GM21447 (cell line): Measurements from ENCODE around the gene CLASP1.
A peak's percentile ranks its signal among the peaks of the same experiment; 100 is the strongest.
"Not testable (repeated sequence)": the region's sequence is repeated elsewhere in the genome, so short reads cannot be mapped to it uniquely, and the experiment has no call there.

Experiments used
- ATAC-seq: cut with Tn5 transposase; IDR thresholded peaks from one replicate; pipeline ENCODE4 v1.9.1; 2021; ENCODE audit not compliant: unreplicated experiment

CLASP1 gene

DNA sequence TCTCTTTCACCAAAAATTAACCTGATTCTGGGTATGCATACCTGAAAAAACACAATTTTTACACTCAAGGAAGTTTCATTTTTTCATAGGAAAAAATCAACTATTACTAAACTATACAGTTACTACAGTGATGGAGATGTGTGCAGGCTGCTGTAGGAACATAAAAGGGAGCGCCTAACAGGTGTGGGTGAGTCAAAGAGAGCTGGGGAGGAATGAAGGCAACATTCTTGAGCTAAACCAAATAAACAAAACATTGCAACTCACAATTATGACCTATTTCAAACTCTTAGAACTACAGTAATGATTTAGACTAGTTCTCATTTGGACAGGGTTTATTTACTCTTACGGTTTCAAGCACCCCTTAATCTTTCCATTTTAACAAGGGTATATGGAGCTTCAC is 13.4 kb upstream of the CLASP1 start:
- no peak for ATAC-seq

DNA sequence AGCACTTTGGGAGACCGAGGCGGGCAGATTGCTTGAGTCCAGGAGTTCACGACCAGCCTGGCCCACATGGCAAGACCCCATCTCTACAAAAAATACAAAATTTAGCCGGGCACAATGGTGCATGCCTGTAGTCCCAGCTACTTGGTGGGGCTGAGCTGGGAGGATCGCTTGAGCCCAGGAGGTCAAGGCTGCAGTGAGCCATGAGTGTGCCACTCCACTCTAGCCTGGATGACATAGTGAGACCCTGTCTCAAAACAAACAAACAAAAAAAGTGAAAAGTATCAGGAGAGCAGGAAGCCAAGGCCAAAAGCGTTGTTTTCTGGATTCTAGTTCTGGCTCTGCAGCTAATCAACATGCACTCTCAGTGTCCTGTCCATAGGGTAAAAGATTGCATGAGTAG is 10.7 kb upstream of the CLASP1 start:
- ATAC-seq: no peak

DNA sequence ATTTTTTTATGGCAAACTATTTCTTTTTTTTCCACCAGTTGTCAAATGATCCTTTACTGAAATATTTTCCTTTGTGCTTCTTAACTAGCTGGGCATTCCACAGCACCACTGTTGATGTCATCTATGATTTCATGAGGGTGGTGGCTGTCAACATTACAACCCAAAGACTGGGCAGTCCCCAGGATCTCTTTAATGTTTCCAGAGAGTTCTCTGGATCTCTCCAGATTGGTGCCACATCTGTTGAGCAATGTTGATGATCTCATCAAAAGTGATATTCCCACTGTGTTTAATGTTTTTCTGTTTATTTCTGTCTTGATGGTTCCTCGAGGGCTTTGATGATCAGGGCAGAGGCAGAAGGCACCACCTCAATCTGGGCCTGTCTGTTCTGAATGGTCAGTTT is 9.1 kb upstream of the CLASP1 start:
- ATAC-seq: not testable (repeated sequence)

DNA sequence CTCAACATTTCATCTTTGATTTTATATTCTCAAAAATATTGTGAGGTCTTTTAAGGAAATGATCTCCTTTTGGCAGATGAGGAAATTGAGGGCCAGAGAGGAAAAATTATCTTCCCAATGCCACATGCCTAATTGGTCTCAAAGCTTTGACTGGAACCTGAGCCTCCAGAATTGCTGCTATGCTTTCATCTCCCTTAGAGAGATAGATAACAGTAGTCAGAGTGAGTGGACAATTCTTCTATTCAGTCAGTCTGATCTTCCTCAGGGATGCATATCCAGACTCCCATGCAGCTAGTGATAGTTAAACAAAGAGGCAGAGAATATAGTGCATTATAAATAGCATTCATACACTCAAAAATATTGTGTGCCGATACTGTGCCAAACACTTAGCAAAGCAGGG is 3.8 kb upstream of the CLASP1 start:
- no peak for ATAC-seq

DNA sequence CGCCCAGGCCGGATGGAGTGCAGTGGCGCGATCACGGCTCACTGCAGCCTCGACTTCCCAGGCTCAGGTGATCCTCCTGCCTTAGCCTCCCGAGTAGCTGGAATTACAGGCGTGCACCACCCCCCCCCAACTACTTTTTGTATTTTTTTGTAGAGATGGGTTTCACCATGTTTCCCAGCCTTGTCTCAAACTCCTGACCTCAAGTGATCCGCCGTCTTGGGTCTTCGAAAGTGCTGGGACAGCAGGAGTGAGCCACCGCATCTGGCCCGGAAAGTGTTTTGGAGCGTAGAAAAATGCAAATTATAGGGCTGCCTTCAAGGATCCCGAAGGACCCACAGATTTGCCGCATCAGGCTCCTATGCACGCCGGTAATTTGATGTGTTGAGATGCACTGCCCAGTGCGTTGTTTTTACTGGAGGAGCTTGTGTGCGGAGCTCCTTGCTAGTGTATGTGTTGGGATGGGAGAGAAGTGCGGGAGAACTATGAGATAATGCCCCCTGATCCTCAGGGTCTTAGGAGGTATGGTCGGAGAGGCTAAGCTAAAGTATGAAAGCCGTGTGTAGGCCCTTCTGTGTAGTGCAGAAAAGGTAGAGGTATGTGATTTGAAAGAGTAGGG is 1.2 kb upstream of the CLASP1 start:
- ATAC-seq: no peak

DNA sequence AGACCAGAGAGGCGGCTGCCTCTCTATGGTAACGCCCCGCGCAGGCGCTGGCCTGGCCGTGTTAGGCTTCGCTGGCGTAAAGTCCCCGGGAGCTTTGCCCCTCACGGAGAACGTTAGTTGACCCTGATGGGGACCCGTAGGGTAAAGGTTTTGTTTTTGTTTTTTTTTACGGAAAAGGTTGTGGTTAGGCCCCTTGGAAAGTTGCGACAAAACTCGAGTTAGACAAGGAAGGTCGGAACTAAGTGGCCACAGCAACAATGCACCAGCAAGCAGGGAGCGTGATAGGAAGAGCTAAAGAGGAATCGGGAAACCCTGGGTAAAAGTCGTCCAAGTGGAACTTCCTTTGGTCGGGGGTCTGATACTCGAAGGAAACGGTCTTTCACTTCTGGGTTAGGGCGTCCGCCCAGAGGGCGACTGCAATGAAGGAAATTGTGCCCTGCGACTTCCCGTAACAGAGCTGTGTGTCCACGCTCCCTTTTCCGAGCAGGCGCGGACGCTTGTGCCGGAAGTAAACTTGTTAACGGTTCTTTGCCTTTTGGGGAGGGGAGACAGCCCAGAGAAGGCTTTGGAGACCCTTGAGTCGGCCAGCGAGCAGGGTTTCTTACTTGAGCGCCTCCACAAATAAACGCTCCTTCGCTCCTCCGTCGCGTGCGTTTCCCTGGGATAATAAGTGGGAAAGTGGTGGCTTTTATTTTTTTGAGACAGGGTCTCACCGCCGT is 493 bp upstream of the CLASP1 start:
- peak; percentile 86 for ATAC-seq

DNA sequence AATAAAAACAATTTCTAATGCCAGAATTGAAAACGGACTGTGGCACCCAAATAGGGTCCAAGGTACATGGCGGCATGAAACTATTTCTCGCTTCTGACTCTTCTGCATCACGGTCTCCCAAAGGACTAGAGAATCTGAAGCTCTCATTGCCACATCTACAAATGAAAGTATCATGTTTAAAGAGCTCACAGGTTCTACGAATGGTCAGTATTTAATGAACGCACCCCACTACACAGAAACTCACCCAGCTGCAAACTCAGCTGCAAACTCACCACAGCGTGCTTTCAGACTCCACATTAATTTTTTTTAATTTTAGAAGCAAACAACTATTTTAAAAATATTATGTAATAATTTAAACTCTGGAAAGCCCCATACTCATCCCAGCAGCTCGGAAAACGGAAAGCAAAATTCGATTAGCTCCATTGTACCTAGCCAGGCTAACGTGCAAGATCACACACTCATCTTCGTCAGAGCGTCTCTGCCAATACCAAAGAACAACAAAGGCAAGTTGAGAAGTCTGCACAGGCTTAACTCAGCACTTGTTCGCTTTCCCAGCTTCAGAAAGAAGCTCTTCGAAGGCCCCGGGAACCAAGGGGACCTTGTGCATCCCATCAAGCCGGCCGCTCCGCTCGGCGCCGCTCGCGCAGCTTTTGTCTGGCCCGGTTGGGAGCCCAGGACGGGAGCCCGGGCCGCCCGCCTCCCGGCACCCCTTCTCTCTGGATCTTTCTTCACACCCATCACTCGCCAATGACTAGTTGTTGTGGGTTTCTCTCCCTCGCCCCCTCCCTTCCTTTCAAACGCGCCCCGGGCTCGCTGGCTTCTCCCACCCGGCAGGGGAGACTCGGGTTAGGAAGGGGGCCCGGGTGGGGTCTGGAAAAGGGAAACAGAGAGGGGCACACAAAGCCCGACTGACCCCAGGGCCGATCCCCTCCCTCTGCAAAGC is 785 bp downstream of the CLASP1 start:
- ATAC-seq: peak; percentile 25

DNA sequence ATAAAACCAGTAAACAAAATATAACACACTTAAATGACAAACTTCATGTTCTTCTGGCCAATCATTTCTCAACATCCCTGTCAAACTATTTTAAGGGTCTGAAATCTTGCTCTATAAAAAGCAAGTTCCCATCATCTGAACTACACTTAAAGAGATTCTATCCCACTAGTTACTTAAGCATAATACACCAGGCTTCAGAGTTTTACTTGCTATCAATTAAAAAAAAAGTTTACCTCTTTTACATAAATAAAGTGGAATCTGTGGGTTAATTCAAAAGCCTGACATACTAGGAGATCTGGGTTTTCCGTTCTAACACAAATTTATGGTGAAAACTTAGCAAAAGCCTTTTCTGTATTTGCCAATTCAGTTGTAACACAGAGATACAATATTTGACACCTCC is 1.9 kb downstream of the CLASP1 start:
- ATAC-seq: no peak

DNA sequence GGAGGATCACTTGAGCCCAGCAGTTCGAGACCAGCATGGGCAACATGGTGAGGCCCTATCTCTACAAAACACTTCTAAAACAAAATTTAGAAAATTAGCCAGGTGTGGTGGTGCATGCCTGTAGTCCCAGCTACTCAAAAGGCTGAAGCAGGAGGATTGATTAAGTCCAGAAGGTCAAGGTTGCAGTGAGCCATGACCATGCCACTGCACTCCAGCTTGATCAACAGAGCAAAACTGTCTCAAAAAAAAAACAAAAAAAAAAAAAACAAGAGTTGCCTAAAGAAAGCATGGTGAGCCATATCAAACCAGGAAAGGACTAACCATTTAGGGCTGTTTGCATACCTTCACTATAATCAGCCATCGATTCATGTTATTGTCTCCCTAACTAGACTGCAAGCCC is 4.5 kb downstream of the CLASP1 start:
- ATAC-seq: no peak

DNA sequence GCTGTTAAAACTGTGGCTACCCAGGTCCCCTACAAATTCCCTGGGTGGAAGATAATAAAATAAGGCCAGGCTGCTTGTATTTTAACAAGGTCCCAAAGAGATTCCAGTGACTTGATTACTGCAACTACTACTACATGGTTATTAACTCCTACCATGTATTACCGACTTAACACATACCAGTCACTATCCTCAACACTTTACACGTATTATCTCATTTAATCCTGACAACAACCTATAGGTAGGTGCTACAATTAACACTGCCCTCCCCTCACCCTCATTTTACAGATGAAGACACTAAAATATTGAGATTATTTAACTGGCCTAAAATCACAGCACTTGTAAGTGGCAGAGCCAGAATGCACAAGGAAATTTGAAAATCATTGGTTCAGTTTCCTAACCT is 5.4 kb downstream of the CLASP1 start:
- ATAC-seq: no peak

DNA sequence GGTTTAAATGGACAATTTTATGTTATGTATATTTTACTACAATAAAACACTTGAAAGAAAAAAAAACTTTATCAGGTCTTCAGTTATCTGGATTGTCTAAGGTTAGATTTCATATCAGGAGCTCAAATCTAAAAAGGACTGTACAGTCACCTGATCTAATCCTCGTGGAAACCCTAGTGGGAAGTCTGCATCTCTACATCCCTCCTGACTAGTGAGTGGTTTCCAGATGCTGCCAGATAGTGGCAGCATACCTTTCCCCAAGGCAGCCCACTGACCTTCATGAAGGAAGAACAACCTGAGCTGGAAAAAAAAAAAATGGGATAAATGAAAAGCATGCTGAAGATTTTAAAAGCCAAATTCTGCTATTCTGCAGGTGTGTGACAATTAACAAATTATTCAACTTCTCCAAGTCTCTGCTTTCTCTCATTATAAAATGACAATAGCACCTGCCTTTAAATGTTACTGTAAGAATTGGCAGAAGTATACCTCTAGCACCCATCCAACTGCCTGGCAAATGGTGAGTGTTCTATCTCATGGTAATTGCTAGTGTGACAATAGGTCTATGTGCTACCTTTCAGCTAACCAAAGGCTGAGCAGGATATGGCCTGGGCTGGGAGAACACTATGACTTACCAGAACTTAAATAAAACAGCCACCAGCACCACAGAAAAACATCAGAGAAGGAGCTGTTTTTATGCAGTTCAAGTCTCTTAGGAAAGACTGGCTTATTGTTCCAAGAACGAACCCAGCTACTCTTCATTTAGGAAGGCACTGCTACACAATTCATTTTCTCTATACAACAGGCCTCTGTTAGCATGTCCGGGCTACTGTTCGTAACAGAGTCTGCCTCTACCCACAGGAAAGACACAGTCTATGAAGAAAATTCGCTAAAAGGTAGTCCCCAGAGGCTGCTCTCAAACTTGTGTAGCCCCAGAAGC is 8.6 kb downstream of the CLASP1 start:
- ATAC-seq: no peak

DNA sequence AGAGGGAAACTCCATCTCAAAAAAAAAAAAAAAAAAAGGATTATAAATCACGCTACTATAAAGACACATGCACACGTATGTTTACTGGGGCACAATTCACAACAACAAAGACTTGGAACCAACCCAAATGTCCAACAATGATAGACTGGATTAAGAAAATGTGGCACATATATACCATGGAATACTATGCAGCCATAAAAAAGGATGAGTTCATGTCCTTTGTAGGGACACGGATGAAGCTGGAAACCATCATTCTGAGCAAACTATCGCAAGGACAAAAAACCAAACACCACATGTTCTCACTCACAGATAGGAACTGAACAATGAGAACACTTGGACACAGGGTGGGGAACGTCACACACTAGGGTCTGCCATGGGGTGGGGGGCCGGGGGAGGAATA is 9.4 kb downstream of the CLASP1 start:
- ATAC-seq: not testable (repeated sequence)

DNA sequence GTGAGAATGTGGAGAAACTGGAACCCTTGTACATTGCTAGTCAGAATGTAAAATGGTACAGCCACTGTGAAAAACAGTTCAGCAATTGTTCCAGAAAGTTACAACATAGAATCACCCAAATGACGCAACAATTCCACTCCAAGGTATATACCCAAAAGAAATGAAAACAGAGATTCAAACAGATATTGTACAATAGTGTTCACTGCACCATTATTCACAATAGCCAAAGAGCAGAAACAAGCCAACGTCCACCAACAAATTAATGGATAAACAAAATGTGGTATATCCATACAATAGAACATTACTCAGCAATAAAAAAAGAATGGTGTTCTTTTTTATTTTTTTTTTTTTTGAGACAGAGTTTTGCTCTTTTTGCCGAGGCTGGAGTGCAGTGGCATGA is 10.9 kb downstream of the CLASP1 start:
- no peak for ATAC-seq

DNA sequence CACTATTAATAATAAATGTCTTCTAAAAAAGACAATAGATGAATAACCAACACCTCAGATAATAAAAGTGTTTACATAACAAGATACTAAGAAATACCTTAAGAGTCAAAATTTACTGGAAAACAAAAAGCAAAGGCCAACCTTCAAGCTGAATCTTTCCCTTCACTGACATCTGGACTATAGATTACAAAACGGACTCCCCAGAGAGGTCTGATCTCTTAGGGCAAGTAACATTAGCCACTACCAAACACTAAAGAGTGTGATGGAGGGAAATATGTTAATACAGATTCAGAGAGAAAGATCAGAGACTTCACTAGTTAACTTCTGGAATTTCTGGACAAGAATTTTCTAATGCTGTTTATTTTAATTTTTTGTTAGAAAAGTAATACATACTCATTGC is 13.9 kb downstream of the CLASP1 start:
- no peak for ATAC-seq

DNA sequence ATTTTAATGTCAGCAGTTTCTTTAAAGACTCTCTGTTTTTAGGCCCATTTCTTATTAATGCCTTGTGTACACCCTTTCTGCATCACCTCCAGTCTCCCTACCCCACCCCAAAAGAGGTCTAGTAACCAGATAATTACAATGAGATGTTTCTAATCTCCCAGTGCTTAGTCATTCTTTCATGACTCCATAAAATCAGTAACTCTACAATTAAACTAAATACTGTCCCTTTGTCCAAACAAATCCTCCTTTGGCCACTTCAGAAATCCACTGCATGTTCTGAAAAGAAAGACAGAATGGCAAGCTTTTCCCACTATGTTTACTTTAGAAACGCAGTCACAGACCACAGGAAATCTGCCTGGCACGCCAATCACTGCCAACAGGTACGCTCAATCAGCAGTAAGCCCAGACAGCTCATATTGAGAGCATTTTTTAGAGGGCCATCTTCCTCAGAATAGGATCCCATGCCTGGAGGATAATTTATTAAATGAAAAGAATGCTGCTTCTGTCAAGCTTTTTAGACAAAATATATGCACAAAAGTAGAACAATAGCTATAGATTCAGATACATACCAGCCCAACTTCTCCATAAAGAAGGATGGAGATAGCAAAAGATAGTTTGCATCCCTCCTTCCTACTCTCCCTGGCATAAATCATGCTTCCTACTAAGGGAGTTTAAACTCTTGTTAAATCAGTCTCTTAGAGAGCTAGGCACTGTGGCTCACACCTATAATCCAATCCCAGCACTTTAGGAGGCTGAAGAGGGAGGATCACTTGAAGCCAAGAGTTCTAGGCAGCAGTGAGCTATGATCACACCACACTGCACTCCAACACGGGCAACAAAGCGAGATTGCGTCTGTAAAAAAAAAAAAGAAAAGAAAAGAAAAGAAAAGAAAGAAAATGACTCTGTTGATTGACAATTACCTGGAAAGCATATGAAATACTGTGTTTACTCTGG is 14.6 kb downstream of the CLASP1 start:
- ATAC-seq: no peak

DNA sequence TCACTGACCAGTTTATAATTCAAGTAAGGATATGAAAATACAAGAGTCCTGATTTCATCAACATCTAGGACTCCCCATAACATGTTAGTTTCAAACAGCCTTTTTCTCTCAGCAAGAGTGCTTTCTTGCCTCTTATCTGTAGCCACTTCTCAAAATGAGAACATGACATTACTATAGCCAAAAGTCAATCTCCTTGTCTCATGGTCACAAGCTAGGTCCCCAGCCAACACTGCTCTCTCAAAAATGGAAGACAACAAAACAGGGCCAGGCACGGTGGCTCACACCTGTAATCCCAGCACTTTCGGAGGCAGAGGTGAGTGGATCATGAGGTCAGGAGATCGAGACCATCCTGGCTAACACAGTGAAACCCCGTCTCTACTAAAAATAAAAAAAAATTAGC is 15.8 kb downstream of the CLASP1 start:
- no peak for ATAC-seq

DNA sequence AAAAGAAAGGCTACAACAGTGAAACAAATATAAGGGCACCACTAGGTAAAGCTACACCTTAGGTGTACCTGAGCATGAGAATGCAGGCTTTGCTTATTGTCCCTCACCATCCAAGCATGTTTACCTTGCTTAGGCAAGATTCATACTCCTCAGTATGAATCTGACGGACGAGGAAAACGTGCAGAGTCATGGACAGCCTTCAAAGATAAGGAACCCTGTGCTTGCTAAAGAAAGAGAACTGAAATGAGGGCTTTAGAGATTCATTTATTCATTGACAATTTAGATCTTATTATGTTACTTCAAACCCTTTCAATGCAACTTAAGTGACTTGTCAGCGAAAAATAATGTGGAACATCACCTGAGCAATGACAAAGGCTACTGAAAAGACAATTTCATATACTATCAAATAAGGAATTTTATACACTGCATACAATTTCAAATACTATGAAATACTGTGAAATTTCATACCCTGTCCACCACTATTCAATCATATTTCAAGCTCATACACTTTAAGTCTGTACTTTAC is 21.7 kb downstream of the CLASP1 start:
- ATAC-seq: no peak

DNA sequence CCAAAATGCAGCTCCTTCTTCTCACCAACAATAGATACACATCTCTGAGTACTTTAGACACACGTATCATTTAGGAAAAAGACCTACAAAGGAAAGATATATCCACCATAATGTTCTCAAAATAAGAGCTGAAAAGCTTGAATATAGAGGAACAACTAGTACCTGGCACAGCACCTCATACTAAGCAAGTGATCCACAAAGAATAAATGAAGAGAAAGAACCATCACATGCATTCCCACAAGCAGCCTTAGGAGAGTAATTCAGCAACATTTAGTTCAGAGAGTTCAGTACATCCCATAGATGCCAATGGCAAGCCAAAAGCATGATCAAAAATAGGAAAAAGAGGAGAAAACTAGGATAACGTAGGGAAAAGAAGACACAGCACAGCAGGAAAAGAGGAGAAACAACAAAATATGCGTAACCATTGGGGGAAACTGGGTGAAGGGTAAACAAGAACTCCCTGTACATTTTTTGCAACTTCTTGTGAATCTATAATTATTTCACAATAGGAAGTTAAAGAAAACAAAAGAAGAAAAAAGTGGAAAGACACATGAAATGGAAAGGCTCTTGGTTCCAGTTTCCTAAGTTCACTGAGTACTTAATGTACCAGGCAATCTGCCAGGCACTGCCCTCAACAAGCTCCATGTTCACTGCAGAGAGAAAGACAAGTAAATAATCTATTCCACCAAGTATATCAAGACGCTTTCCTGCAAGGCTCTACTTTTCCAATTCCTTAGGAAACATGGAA is 22.3 kb downstream of the CLASP1 start:
- no peak for ATAC-seq

DNA sequence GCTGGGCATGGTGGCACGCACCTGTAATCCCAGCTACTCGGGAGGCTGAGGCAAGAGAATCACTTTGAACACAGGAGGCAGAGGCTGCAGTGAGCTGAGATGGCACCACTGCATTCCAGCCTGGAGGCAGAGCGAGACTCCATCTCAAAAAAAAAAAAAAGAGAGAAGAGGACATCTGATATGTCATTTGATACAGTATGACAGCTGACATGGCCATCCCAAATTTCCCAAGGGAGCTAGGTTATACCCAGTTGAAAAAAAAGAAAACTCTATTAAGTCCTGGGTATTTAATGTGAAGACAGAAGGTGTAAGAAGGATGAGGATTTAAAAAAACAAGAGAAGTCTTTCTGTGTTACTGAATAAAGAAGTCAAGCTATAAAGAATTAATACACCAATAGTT is 23.3 kb downstream of the CLASP1 start:
- ATAC-seq: no peak
